GM18511 (cell line): ENCODE measurements around the gene SLC4A9.
A peak's percentile ranks its signal among the peaks of the same experiment; 100 is the strongest.
"Not testable (repeated sequence)": the region's sequence is repeated elsewhere in the genome, so short reads cannot be mapped to it uniquely, and the experiment has no call there.

Experiments
- ATAC-seq: cut with Tn5 transposase; IDR thresholded peaks from one replicate; pipeline ENCODE4 v1.9.1; 2021; ENCODE audit warnings: mild to moderate bottlenecking, moderate library complexity; ENCODE audit not compliant: unreplicated experiment

SLC4A9 gene

GRCh38 chr5:140337880-140338279 is 22.1 kb upstream of the SLC4A9 start:
- ATAC-seq = no peak

GRCh38 chr5:140338336-140338735 is 21.7 kb upstream of the SLC4A9 start:
- no peak for ATAC-seq

GRCh38 chr5:140338908-140339307 is 21.1 kb upstream of the SLC4A9 start:
- ATAC-seq = no peak

- ATAC-seq = no peak
These were observed 20.4 kb upstream of the SLC4A9 start for GRCh38 chr5:140339636-140340035.

- no peak for ATAC-seq
These were observed 19.3 kb upstream of the SLC4A9 start for GRCh38 chr5:140340605-140341121.

GRCh38 chr5:140341591-140341990 is 18.4 kb upstream of the SLC4A9 start:
- ATAC-seq = no peak

GRCh38 chr5:140342287-140342686 is 17.7 kb upstream of the SLC4A9 start:
- ATAC-seq = no peak

GRCh38 chr5:140342896-140343295 is 17.1 kb upstream of the SLC4A9 start:
- no peak for ATAC-seq

GRCh38 chr5:140343849-140344248 is 16.1 kb upstream of the SLC4A9 start:
- not testable (repeated sequence) for ATAC-seq

GRCh38 chr5:140344683-140345423 is 15.1 kb upstream of the SLC4A9 start:
- ATAC-seq = no peak

- peak; percentile 36 for ATAC-seq
These were observed 14.1 kb upstream of the SLC4A9 start for GRCh38 chr5:140345919-140346347.

- peak; percentile 79 for ATAC-seq
These were observed 13.4 kb upstream of the SLC4A9 start, which contains the start of gene HBEGF for GRCh38 chr5:140346348-140347221. Gene HBEGF, minus strand, starts transcription at chr5:140346603. Its CDS starts 275 bp downstream, at chr5:140346328.

- ATAC-seq = no peak
These were observed 12.6 kb upstream of the SLC4A9 start for GRCh38 chr5:140347360-140347759.

- no peak for ATAC-seq
These were observed 11.9 kb upstream of the SLC4A9 start for GRCh38 chr5:140348104-140348503.

- no peak for ATAC-seq
These were observed 10.8 kb upstream of the SLC4A9 start for GRCh38 chr5:140349244-140349643.

GRCh38 chr5:140351609-140352334 is 8.2 kb upstream of the SLC4A9 start:
- peak; percentile 72 for ATAC-seq

GRCh38 chr5:140355546-140355945 is 4.4 kb upstream of the SLC4A9 start:
- ATAC-seq = no peak

GRCh38 chr5:140356853-140357725 is 2.9 kb upstream of the SLC4A9 start:
- ATAC-seq = peak; percentile 53

- ATAC-seq = peak; percentile 97
These were observed 2.3 kb upstream of the SLC4A9 start for GRCh38 chr5:140357726-140358093.

GRCh38 chr5:140358738-140359310 is 1.2 kb upstream of the SLC4A9 start:
- ATAC-seq = no peak
